IMR-90 (cell line): ENCODE data around the gene RGS9. TPM values are rescaled to one million over a fixed set of nuclear protein-coding genes. Genes with fewer than 3 reads are reported as not detected.

Experiments
- ATAC-seq: fragments of 200-7000 bp; cut with Tn5 transposase; 2 replicates; pipeline ENCODE4 v1.9.1; 2020; ENCODE audit warnings: low read depth, mild to moderate bottlenecking, moderate library complexity
- BruUV-seq: library from RNA; stranded (reverse); fragments of 400-500 nt; replicated peaks from 2 replicates; lab custom pipeline; 2021; lab: Mats Ljungman, UMichigan
- CTCF ChIA-PET: fragments of 300-600 bp; formaldehyde crosslinking; extraction: SDS; loops from one replicate; lab custom pipeline; 2021; ENCODE audit warnings: antibody characterized with exemption; lab: Yijun Ruan, JAX
- POLR2A ChIA-PET: fragments of 300-600 bp; sonication (Branson Sonifier 250); formaldehyde crosslinking; loops from one replicate; lab custom pipeline; 2022; ENCODE audit warnings: antibody characterized with exemption; ENCODE audit not compliant: unreplicated experiment; lab: Charles Lee
- DNase-seq: peaks from one replicate; pipeline ENCODE4 v3.0.0; 2013
- H2AFZ ChIP-seq: replicated peaks from 2 replicates; pipeline ENCODE3; 2013; ENCODE audit warnings: low read length, mild to moderate bottlenecking; ENCODE audit not compliant: poor library complexity
- H2AK5ac ChIP-seq: 2 replicates; pipeline ENCODE4 v1.6.1; 2013; ENCODE audit warnings: low read depth, low read length, inconsistent platforms
- H2AK9ac ChIP-seq: replicated peaks from 2 replicates; pipeline ENCODE3; 2013; ENCODE audit warnings: mild to moderate bottlenecking, low read depth, low read length, moderate library complexity; ENCODE audit not compliant: poor library complexity
- H2BK120ac ChIP-seq: 2 replicates; pipeline ENCODE4 v1.6.1; 2013; ENCODE audit warnings: low read depth, low read length, inconsistent platforms
- H2BK15ac ChIP-seq: 3 replicates; pipeline ENCODE4 v1.6.1; 2013; ENCODE audit warnings: low read depth, low read length, inconsistent platforms
- H2BK20ac ChIP-seq: 2 replicates; pipeline ENCODE4 v1.6.1; 2013; ENCODE audit warnings: low read depth, mild to moderate bottlenecking, inconsistent platforms, low read length, moderate library complexity
- H2BK5ac ChIP-seq: 2 replicates; pipeline ENCODE4 v1.6.1; 2013; ENCODE audit warnings: mild to moderate bottlenecking, low read depth, low read length, inconsistent platforms; ENCODE audit not compliant: poor library complexity, severe bottlenecking
- H3K14ac ChIP-seq: replicated peaks from 2 replicates; pipeline ENCODE4 v1.6.1; 2013; ENCODE audit warnings: low read depth, low read length, inconsistent platforms
- H3K18ac ChIP-seq: 2 replicates; pipeline ENCODE4 v1.6.1; 2013; ENCODE audit warnings: low read depth, low read length, control low read depth
- H3K23ac ChIP-seq: 2 replicates; pipeline ENCODE4 v1.6.1; 2013; ENCODE audit warnings: low read depth, low read length, inconsistent platforms
- H3K27ac ChIP-seq: 2 replicates; pipeline ENCODE4 v1.5.1; 2013; ENCODE audit warnings: mild to moderate bottlenecking, control low read depth, low read length; ENCODE audit not compliant: insufficient read depth
- H3K27me3 ChIP-seq: 2 replicates; pipeline ENCODE4 v1.6.1; 2013; ENCODE audit warnings: low read length; ENCODE audit not compliant: control insufficient read depth, insufficient read depth
- H3K36me3 ChIP-seq: 2 replicates; pipeline ENCODE4 v1.6.1; 2013; ENCODE audit warnings: low read length, mixed read lengths; ENCODE audit not compliant: control insufficient read depth, insufficient read depth
- H3K4ac ChIP-seq: 2 replicates; pipeline ENCODE4 v1.6.1; 2013; ENCODE audit warnings: low read depth, low read length, inconsistent platforms
- H3K4me1 ChIP-seq: 2 replicates; pipeline ENCODE4 v1.6.1; 2013; ENCODE audit warnings: low read length, mixed read lengths; ENCODE audit not compliant: control insufficient read depth, insufficient read depth
- H3K4me2 ChIP-seq: 2 replicates; pipeline ENCODE4 v1.6.1; 2013; ENCODE audit warnings: low read depth, mild to moderate bottlenecking, control low read depth, low read length, moderate library complexity
- H3K4me3 ChIP-seq: 2 replicates; pipeline ENCODE4 v1.5.1; 2013; ENCODE audit warnings: low read depth, mild to moderate bottlenecking, control low read depth, low read length, moderate library complexity; ENCODE audit not compliant: insufficient read depth
- H3K56ac ChIP-seq: 2 replicates; pipeline ENCODE4 v1.6.1; 2013; ENCODE audit warnings: low read length, inconsistent platforms; ENCODE audit not compliant: insufficient read depth; ENCODE audit errors: extremely low read depth
- H3K79me1 ChIP-seq, 2 experiments: 2 replicates each; pipeline ENCODE4 v1.6.1; 2013; ENCODE audit warnings: low read length in 2 of 2, inconsistent platforms in 1 of 2, low read depth in 1 of 2
- H3K9ac ChIP-seq: 2 replicates; pipeline ENCODE4 v1.6.1; 2013; ENCODE audit warnings: low read depth, low read length, control low read depth
- H3K9me1 ChIP-seq: 2 replicates; pipeline ENCODE4 v1.6.1; 2013; ENCODE audit warnings: low read length, inconsistent platforms; ENCODE audit not compliant: insufficient read depth
- H3K9me3 ChIP-seq: 2 replicates; pipeline ENCODE4 v1.6.1; 2013; ENCODE audit warnings: low read length; ENCODE audit not compliant: control insufficient read depth, insufficient read depth
- H4K20me1 ChIP-seq: 2 replicates; pipeline ENCODE4 v1.6.1; 2013; ENCODE audit warnings: low read length, inconsistent platforms; ENCODE audit not compliant: insufficient read depth
- H4K5ac ChIP-seq: 2 replicates; pipeline ENCODE4 v1.6.1; 2013; ENCODE audit warnings: mild to moderate bottlenecking, low read depth, low read length, control low read depth
- H4K8ac ChIP-seq, 2 experiments: 2 replicates each; pipeline ENCODE4 v1.6.1; 2013; ENCODE audit warnings: low read depth in 2 of 2, low read length in 2 of 2, control low read depth in 1 of 2, inconsistent platforms in 1 of 2
- H4K91ac ChIP-seq: 2 replicates; pipeline ENCODE4 v1.6.1; 2013; ENCODE audit warnings: low read depth, low read length, inconsistent platforms; ENCODE audit not compliant: insufficient read depth
- BHLHE40 ChIP-seq: fragments of 150-350 bp; IDR thresholded peaks from 2 replicates; pipeline ENCODE4 v1.6.1; 2016; ENCODE audit warnings: mild to moderate bottlenecking, low read depth, low read length
- CHD1 ChIP-seq: IDR thresholded peaks from 2 replicates; pipeline ENCODE4 v1.6.1; 2012; ENCODE audit warnings: low read depth, low read length, improper control_type of control experiment
- FOS ChIP-seq: fragments of 150-350 bp; IDR thresholded peaks from 2 replicates; pipeline ENCODE4 v1.6.1; 2016; ENCODE audit warnings: low read depth, low read length
- MAFK ChIP-seq: IDR thresholded peaks from 2 replicates; pipeline ENCODE4 v1.6.1; 2012; ENCODE audit warnings: low read depth, low read length, improper control_type of control experiment
- MAZ ChIP-seq: IDR thresholded peaks from 2 replicates; pipeline ENCODE4 v1.6.1; 2012; ENCODE audit warnings: low read depth, mild to moderate bottlenecking, low read length, improper control_type of control experiment, moderate library complexity, borderline replicate concordance
- MXI1 ChIP-seq: IDR thresholded peaks from 2 replicates; pipeline ENCODE4 v1.6.1; 2012; ENCODE audit warnings: low read depth, mild to moderate bottlenecking, low read length, moderate library complexity, borderline replicate concordance
- RCOR1 ChIP-seq: IDR thresholded peaks from 2 replicates; pipeline ENCODE4 v1.6.1; 2012; ENCODE audit warnings: mild to moderate bottlenecking, low read length, improper control_type of control experiment; ENCODE audit not compliant: insufficient replicate concordance
- RFX5 ChIP-seq: IDR thresholded peaks from 2 replicates; pipeline ENCODE4 v1.8.0; 2012; ENCODE audit warnings: low read depth, mild to moderate bottlenecking, low read length, moderate library complexity
- SMC3 ChIP-seq: fragments of 150-350 bp; IDR thresholded peaks from 2 replicates; pipeline ENCODE4 v1.6.1; 2016; ENCODE audit warnings: low read depth, mild to moderate bottlenecking, antibody characterized with exemption, low read length, moderate library complexity
- WGBS, 2 experiments: methylation state at CpG; one replicate each; pipeline versions ENCODE4 v1.1.5 to v1.1.7; 2013; ENCODE audit warnings: missing lambda C conversion rate in 2 of 2; ENCODE audit not compliant: insufficient read length in 1 of 2; ENCODE audit errors: extremely low coverage in 2 of 2; 5-methylcytosine and 5-hydroxymethylcytosine counted together
- dilution Hi-C: fragments of 300-500 bp; cut with HindIII; formaldehyde crosslinking; loops from one replicate; pipeline ENCODE4 v1.14.3; 2018; ENCODE audit warnings: low sequenced_read_pairs; ENCODE audit not compliant: unreplicated experiment
- in situ Hi-C: fragments of 300-500 bp; cut with MboI; formaldehyde crosslinking; loops from 3 replicates; pipeline ENCODE4 v1.14.3; 2019; ENCODE audit warnings: low sequenced_read_pairs, inconsistent platforms, mixed read lengths
- intact Hi-C: fragments of 100-400 bp; cut with micrococcal nuclease; formaldehyde crosslinking; loops from 2 replicates; pipeline ENCODE4 v1.10.0; 2022
- polyA plus RNA-seq, 3 experiments: library from polyadenylated mRNA; depleted of rRNA; stranded (reverse); fragments of >200 nt; gene quantifications; 2 replicates each; pipeline ENCODE4 v1.2.3, GENCODE V29; 2012; ENCODE audit warnings: low replicate concordance in 1 of 3
- total RNA-seq: library from RNA; depleted of rRNA; stranded (reverse); fragments of >200 nt; gene quantifications from 2 replicates; pipeline ENCODE4 v1.2.3, GENCODE V29; 2012
- TF ChIP-seq, protein P1 (sequence below): fragments of 150-350 bp; IDR thresholded peaks from 2 replicates; pipeline ENCODE4 v1.6.1; 2016; ENCODE audit warnings: low read depth, mild to moderate bottlenecking, low read length, moderate library complexity, borderline replicate concordance
- TF ChIP-seq, protein P2 (sequence below): conservative IDR thresholded peaks from 2 replicates; pipeline ENCODE4 v1.5.1; 2012; ENCODE audit warnings: mild to moderate bottlenecking, low read depth, low read length, improper control_type of control experiment
- TF ChIP-seq, protein P3 (sequence below): fragments of 150-350 bp; IDR thresholded peaks from 2 replicates; pipeline ENCODE4 v1.6.1; 2017; ENCODE audit warnings: mild to moderate bottlenecking, antibody characterized with exemption, low read length, low read depth

The RGS9 gene
- total and polyA plus RNA-seq, 2 of the 4 experiments (the other 2 are of a cell fraction), result 0.90 to 1.1 TPM

DNA sequence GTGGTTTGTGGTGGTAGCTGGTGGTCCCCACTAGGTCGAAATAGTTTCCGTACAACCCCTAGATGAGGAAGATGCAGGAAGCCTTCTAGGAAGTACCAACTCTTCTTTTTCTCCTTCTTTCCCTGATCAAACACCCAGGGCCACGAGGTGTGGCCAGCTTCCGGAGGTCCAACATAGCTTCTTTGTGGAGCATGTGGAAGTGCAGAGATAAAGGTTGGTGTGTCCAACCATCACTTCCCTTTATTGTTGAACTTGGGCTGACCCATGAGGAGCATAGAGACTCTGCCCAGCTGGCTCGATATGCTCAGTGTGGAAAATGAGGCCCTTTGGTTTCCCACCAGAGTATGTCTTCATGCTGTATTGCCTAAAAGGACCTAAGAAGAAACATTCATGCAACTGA is 6.3 kb upstream of the RGS9 start:
- peak overlapping the region; percentile 15 for H2AFZ ChIP-seq
- H2BK5ac ChIP-seq, result no peak overlapping the region
- peak overlapping the region; percentile 16; the same call in 1 of the 2 replicates for H4K5ac ChIP-seq
- in situ Hi-C loops, result no loop called here
- intact Hi-C loops, result no loop called here
- H2AK5ac ChIP-seq, result peak overlapping the region; percentile 69; the same call in 1 of the 2 replicates
- dilution Hi-C loops, result no loop called here
- no peak overlapping the region for H3K4me2 ChIP-seq
- no peak for TF ChIP-seq MXI1
- no peak for TF ChIP-seq SMC3
- TF ChIP-seq, protein P1, sequence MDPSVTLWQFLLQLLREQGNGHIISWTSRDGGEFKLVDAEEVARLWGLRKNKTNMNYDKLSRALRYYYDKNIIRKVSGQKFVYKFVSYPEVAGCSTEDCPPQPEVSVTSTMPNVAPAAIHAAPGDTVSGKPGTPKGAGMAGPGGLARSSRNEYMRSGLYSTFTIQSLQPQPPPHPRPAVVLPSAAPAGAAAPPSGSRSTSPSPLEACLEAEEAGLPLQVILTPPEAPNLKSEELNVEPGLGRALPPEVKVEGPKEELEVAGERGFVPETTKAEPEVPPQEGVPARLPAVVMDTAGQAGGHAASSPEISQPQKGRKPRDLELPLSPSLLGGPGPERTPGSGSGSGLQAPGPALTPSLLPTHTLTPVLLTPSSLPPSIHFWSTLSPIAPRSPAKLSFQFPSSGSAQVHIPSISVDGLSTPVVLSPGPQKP, result no peak
- no peak for TF ChIP-seq RCOR1
- TF ChIP-seq, protein P2, sequence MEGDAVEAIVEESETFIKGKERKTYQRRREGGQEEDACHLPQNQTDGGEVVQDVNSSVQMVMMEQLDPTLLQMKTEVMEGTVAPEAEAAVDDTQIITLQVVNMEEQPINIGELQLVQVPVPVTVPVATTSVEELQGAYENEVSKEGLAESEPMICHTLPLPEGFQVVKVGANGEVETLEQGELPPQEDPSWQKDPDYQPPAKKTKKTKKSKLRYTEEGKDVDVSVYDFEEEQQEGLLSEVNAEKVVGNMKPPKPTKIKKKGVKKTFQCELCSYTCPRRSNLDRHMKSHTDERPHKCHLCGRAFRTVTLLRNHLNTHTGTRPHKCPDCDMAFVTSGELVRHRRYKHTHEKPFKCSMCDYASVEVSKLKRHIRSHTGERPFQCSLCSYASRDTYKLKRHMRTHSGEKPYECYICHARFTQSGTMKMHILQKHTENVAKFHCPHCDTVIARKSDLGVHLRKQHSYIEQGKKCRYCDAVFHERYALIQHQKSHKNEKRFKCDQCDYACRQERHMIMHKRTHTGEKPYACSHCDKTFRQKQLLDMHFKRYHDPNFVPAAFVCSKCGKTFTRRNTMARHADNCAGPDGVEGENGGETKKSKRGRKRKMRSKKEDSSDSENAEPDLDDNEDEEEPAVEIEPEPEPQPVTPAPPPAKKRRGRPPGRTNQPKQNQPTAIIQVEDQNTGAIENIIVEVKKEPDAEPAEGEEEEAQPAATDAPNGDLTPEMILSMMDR, result no peak
- no peak for TF ChIP-seq CHD1
- TF ChIP-seq BHLHE40, result no peak
- no peak for TF ChIP-seq MAZ
- TF ChIP-seq, protein P3, sequence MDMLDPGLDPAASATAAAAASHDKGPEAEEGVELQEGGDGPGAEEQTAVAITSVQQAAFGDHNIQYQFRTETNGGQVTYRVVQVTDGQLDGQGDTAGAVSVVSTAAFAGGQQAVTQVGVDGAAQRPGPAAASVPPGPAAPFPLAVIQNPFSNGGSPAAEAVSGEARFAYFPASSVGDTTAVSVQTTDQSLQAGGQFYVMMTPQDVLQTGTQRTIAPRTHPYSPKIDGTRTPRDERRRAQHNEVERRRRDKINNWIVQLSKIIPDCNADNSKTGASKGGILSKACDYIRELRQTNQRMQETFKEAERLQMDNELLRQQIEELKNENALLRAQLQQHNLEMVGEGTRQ, result no peak
- TF ChIP-seq RFX5, result no peak
- no peak for TF ChIP-seq MAFK
- TF ChIP-seq FOS, result no peak
- DNase-seq (no peak), ATAC-seq (no peak)
- H3K9me3 ChIP-seq, result no peaks in the 10 kb centered on the region
- no peaks in the 10 kb centered on the region for H3K79me1 ChIP-seq
- H3K27ac ChIP-seq, result no peak overlapping the region; the same call in 1 of the 2 replicates
- no peak overlapping the region for H3K23ac ChIP-seq
- no peaks in the 10 kb centered on the region for H4K20me1 ChIP-seq
- no TSS peak for BruUV-seq
- peak overlapping the region in 1 of 2 experiments; percentile 0; a peak in 2 of 4 replicates for H4K8ac ChIP-seq
- H3K4me1 ChIP-seq, result peaks cover 8% of the 10 kb centered on the region
- no peaks in the 10 kb centered on the region for H3K36me3 ChIP-seq
- 0 out of 2 replicates have a peak overlapping the region, but pooled peaks have one; percentile 35 for H3K14ac ChIP-seq
- no peak overlapping the region for H3K9ac ChIP-seq
- H2AK9ac ChIP-seq, result no peak overlapping the region
- CTCF ChIA-PET, result no interaction called here
- H2BK20ac ChIP-seq, result peak overlapping the region; percentile 26
- H2BK15ac ChIP-seq, result peak overlapping the region; percentile 29; the same call in 2 of the 3 replicates
- H4K91ac ChIP-seq, result peak overlapping the region; percentile 13
- H3K56ac ChIP-seq, result no peak overlapping the region
- no peak overlapping the region for H3K18ac ChIP-seq
- no peak overlapping the region for H3K4me3 ChIP-seq
- H2BK120ac ChIP-seq, result peak overlapping the region; percentile 63
- no CpG with 5 or more reads among the region's 5 CpGs for WGBS, 2 experiments
- H3K4ac ChIP-seq, result peak overlapping the region; percentile 64; the same call in 1 of the 2 replicates
- POLR2A ChIA-PET, result no interaction called here
- peaks cover 19% of the 10 kb centered on the region for H3K9me1 ChIP-seq
- no peaks in the 10 kb centered on the region for H3K27me3 ChIP-seq
